HEK293 (cell line): ENCODE results near the gene UBXN1.

Experiments used
- SP7 ChIP-seq: fragments of 450-650 bp; formaldehyde crosslinking; IDR thresholded peaks from 2 replicates; pipeline ENCODE4 v1.5.1; 2016; ENCODE audit warnings: missing biosample characterization, missing genetic modification characterization
- YY1 ChIP-seq: fragments of 450-650 bp; formaldehyde crosslinking; IDR thresholded peaks from 2 replicates; pipeline ENCODE4 v1.5.1; 2018; ENCODE audit warnings: missing biosample characterization, missing genetic modification characterization
- ZBTB21 ChIP-seq: fragments of 450-650 bp; formaldehyde crosslinking; IDR thresholded peaks from 2 replicates; pipeline ENCODE4 v1.5.1; 2017; ENCODE audit warnings: missing biosample characterization, missing genetic modification characterization
- ZNF501 ChIP-seq: fragments of 450-650 bp; formaldehyde crosslinking; IDR thresholded peaks from 2 replicates; pipeline ENCODE4 v1.5.1; 2016; ENCODE audit warnings: missing biosample characterization, missing genetic modification characterization
- TF ChIP-seq, protein P1 (sequence below): fragments of 450-650 bp; formaldehyde crosslinking; IDR thresholded peaks from 2 replicates; pipeline ENCODE4 v1.5.1; 2016; ENCODE audit warnings: missing biosample characterization, missing genetic modification characterization

GRCh38 chr11:62646825-62647608 is 31.9 kb downstream of the UBXN1 start:
- no peak for TF ChIP-seq SP7 (tag by site-specific recombination)
- TF ChIP-seq, protein P1, sequence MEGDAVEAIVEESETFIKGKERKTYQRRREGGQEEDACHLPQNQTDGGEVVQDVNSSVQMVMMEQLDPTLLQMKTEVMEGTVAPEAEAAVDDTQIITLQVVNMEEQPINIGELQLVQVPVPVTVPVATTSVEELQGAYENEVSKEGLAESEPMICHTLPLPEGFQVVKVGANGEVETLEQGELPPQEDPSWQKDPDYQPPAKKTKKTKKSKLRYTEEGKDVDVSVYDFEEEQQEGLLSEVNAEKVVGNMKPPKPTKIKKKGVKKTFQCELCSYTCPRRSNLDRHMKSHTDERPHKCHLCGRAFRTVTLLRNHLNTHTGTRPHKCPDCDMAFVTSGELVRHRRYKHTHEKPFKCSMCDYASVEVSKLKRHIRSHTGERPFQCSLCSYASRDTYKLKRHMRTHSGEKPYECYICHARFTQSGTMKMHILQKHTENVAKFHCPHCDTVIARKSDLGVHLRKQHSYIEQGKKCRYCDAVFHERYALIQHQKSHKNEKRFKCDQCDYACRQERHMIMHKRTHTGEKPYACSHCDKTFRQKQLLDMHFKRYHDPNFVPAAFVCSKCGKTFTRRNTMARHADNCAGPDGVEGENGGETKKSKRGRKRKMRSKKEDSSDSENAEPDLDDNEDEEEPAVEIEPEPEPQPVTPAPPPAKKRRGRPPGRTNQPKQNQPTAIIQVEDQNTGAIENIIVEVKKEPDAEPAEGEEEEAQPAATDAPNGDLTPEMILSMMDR (tag by site-specific recombination), result no peak
- no peak for TF ChIP-seq ZNF501
- no peak for TF ChIP-seq ZBTB21
- no peak for TF ChIP-seq YY1 (tag by site-specific recombination)
